Calu3 (cell line): Measurements from ENCODE around the gene LRIT1. TPM values are rescaled to one million over a fixed set of nuclear protein-coding genes. Genes with fewer than 3 reads are reported as not detected.
A peak's percentile ranks its signal among the peaks of the same experiment; 100 is the strongest.

Experiments
- BruUV-seq: library from RNA; stranded (reverse); fragments of 400-500 nt; replicated peaks from 2 replicates; lab custom pipeline; 2021; lab: Mats Ljungman, UMichigan
- CTCF ChIA-PET: fragments of 300-600 bp; sonication (Branson Sonifier 250); formaldehyde crosslinking; loops from one replicate; lab custom pipeline; 2022; ENCODE audit warnings: antibody characterized with exemption; lab: Charles Lee
- DNase-seq: peaks from one replicate; pipeline ENCODE4 v3.0.0; 2022
- H3K27ac Mint-ChIP-seq: one replicate; pipeline ENCODE4 v1.8.0; 2022; ENCODE audit warnings: mixed read lengths; ENCODE audit not compliant: unreplicated experiment
- H3K27me3 Mint-ChIP-seq: one replicate; pipeline ENCODE4 v1.8.0; 2022; ENCODE audit warnings: mixed read lengths; ENCODE audit not compliant: unreplicated experiment
- H3K36me3 Mint-ChIP-seq: one replicate; pipeline ENCODE4 v1.8.0; 2022; ENCODE audit warnings: mild to moderate bottlenecking, moderate library complexity, mixed read lengths; ENCODE audit not compliant: insufficient read depth, unreplicated experiment
- H3K4me1 Mint-ChIP-seq: one replicate; pipeline ENCODE4 v1.8.0; 2022; ENCODE audit warnings: mild to moderate bottlenecking, low read depth, mixed read lengths; ENCODE audit not compliant: unreplicated experiment
- H3K4me3 Mint-ChIP-seq: one replicate; pipeline ENCODE4 v1.8.0; 2022; ENCODE audit warnings: mild to moderate bottlenecking, low read depth, moderate library complexity, mixed read lengths; ENCODE audit not compliant: unreplicated experiment
- H3K9me3 Mint-ChIP-seq: one replicate; pipeline ENCODE4 v1.8.0; 2022; ENCODE audit warnings: low read depth, mixed read lengths; ENCODE audit not compliant: unreplicated experiment
- intact Hi-C: fragments of 100-400 bp; cut with micrococcal nuclease; formaldehyde crosslinking; loops from one replicate; pipeline ENCODE4 v1.10.0; 2022; ENCODE audit not compliant: unreplicated experiment
- total RNA-seq: library from RNA; stranded (reverse); gene quantifications from 2 replicates; pipeline ENCODE4 v1.2.3, GENCODE V29; 2022
- TF ChIP-seq, protein P1 (sequence below): fragments of 200-600 bp; IDR thresholded peaks from one replicate; pipeline ENCODE4 v1.8.0; 2022; ENCODE audit warnings: antibody characterized with exemption; ENCODE audit not compliant: unreplicated experiment

The LRIT1 gene
- total RNA-seq, 1 experiment from 2014 or later: not detected

DNA sequence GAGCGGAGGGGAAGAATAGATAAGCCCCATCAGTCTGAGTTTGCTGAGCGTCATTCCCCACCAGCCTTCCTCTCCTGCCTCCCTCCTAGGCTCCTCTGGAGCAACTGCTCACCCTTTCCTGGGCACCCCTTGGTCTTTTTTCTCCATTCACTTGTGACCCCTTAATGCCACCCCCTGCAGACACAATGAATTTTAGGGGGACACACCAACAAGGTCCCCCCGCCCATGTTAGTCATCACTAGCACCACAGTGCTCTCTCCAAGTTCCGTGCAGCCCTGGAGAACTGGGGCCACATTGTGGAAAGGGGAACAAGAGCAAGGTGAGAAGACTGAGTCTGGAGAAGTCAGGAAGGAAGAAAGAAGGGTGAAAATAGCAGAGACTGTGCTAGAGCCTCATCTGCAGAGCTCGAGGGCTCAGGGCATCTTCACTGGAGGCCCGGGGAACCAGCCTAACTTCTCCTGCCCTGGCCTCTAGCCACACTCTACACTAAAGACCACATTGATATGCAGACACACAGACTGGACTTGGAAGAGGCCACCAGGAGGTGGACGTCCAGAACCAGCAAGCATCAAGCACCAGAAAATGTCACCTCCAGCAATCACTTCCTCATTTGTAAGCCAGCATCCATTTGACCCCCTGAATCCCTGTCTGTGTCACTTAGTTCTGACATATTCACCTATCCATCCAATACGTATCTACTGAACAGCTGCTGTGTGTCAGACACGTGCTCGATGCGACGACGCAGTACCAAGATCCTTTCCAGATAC, 21.0 kb upstream of the LRIT1 start:
- CTCF ChIA-PET: no interaction called here
- TF ChIP-seq, protein P1, sequence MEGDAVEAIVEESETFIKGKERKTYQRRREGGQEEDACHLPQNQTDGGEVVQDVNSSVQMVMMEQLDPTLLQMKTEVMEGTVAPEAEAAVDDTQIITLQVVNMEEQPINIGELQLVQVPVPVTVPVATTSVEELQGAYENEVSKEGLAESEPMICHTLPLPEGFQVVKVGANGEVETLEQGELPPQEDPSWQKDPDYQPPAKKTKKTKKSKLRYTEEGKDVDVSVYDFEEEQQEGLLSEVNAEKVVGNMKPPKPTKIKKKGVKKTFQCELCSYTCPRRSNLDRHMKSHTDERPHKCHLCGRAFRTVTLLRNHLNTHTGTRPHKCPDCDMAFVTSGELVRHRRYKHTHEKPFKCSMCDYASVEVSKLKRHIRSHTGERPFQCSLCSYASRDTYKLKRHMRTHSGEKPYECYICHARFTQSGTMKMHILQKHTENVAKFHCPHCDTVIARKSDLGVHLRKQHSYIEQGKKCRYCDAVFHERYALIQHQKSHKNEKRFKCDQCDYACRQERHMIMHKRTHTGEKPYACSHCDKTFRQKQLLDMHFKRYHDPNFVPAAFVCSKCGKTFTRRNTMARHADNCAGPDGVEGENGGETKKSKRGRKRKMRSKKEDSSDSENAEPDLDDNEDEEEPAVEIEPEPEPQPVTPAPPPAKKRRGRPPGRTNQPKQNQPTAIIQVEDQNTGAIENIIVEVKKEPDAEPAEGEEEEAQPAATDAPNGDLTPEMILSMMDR: no peak
- no peaks in the 10 kb centered on the region for H3K36me3 Mint-ChIP-seq
- no TSS peak for BruUV-seq
- no peak overlapping the region for H3K4me3 Mint-ChIP-seq
- intact Hi-C loops: loop anchor here (10.0 kb wide), 1 partner anchor 172 kb away; no protein-coding TSS in a partner anchor
- no peaks in the 10 kb centered on the region for H3K4me1 Mint-ChIP-seq
- no peaks in the 10 kb centered on the region for H3K9me3 Mint-ChIP-seq
- DNase-seq: no peak
- H3K27me3 Mint-ChIP-seq: peaks cover 28% of the 10 kb centered on the region
- H3K27ac Mint-ChIP-seq: no peak overlapping the region

DNA sequence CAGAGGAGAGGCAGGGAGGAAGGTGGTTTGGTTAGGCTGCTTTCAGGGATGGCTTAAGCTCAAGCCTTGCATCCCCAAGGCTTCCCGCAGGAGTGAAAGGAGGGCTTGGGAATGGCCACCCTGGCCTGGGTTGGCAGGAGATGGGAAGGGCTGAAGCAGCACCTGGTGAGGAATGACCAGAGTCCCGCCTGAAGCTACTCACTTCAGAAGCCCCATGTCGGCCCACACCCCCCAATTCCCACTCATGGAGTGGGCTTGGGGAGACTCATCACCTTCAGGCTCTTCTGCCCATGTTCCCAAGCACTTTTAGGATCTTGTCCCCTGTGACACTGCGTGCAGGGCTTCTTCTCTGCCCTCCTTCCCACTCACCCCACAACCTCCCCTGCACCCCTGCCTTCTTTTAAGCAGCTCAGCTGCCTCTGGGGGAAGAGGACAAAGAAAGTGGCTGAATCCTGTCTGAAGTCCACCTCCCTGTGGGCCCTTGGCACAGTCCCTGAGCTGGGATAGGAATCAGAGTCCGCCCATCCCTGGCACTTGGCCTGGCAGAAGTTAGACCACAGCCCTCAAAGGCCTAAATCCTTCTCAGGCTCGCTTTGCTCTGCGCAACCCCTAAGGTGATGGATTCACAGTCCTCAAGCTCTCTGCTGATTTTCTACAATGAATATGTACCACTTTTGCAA, 20.0 kb upstream of the LRIT1 start:
- peaks cover 28% of the 10 kb centered on the region for H3K27me3 Mint-ChIP-seq
- CTCF ChIA-PET: no interaction called here
- H3K27ac Mint-ChIP-seq: no peak overlapping the region
- DNase-seq: no peak
- no peaks in the 10 kb centered on the region for H3K9me3 Mint-ChIP-seq
- peaks cover 3% of the 10 kb centered on the region for H3K36me3 Mint-ChIP-seq
- no TSS peak for BruUV-seq
- TF ChIP-seq, protein P1: no peak
- intact Hi-C loops: loop anchor here (10.0 kb wide), 1 partner anchor 173 kb away; no protein-coding TSS in a partner anchor
- H3K4me1 Mint-ChIP-seq: no peaks in the 10 kb centered on the region
- H3K4me3 Mint-ChIP-seq: no peak overlapping the region

DNA sequence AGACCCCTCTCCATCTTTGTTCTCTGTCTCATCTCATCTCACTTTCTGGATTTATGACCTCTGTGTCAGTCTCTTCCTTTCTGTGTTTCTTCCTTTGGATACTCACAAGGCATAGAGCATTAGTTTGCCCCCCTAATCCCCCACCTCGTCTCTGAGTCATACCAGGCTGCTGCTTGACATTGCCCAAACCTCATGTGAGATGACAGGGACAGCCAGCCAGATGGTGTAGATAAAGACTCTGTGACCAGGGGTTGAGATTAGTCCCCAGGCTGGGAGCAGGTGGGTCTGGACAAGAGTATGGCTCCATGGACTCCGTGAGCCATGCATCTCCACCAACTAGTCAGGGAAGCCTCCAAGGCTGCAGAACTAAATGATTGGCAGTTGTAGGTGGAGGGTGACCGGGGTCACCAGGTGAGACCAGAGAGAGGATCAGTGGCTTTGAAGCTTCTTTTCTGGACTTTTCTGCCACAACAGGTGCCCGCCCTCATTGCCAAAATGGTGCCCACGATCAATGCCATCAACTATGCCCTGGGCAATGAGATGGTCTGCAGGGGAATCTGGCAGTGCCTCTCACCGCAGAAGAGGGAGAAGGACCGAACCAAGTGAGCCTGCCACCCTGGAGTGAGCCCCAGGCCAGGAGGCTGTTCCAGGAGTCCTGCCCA, 16.8 kb upstream of the LRIT1 start:
- H3K27me3 Mint-ChIP-seq: peaks cover 34% of the 10 kb centered on the region
- H3K4me3 Mint-ChIP-seq: no peak overlapping the region
- peaks cover 3% of the 10 kb centered on the region for H3K36me3 Mint-ChIP-seq
- H3K27ac Mint-ChIP-seq: no peak overlapping the region
- no peak for DNase-seq
- no peaks in the 10 kb centered on the region for H3K4me1 Mint-ChIP-seq
- CTCF ChIA-PET: no interaction called here
- H3K9me3 Mint-ChIP-seq: no peaks in the 10 kb centered on the region
- BruUV-seq: no TSS peak
- TF ChIP-seq, protein P1: no peak
- intact Hi-C loops: no loop called here

DNA sequence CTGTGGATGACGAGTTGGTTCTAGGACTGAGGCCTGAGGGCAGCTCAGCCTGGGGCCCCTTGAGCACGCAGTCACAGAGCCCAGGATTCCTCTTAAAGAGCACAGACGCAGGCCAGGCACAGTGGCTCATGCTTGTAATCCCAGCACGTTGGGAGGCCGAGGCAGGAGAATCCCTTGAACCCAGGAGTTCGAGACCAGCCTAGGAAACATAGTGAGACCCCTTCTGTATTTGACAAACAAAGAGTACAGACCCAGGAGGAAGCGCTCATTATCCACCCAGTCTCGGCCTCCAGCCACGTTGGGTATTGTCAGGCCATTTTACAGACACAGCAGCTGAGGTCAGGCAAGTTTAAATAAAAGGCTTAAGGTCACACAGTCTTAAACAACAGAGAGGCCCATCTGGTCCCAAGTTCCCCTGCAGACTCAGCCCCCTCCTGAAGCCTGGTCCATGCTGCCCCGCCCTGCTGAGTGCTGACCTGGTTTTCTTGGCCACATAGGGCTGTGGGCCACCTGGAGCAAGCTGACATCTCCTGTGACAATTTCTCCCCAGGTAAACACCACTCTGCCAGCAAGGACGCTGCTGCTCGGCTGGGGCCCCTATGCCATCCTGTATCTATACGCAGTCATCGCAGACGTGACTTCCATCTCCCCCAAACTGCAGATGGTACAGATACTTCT, 16.1 kb upstream of the LRIT1 start:
- H3K9me3 Mint-ChIP-seq: no peaks in the 10 kb centered on the region
- TF ChIP-seq, protein P1: no peak
- intact Hi-C loops: no loop called here
- DNase-seq: no peak
- H3K4me3 Mint-ChIP-seq: peak overlapping the region; percentile 36
- no peak overlapping the region for H3K27ac Mint-ChIP-seq
- peaks cover 3% of the 10 kb centered on the region for H3K36me3 Mint-ChIP-seq
- peaks cover 34% of the 10 kb centered on the region for H3K27me3 Mint-ChIP-seq
- no TSS peak for BruUV-seq
- H3K4me1 Mint-ChIP-seq: no peaks in the 10 kb centered on the region
- CTCF ChIA-PET: interaction anchor here (1.2 kb wide), 1 partner anchor 110 kb away, joined by 7 read pairs; no protein-coding TSS in a partner anchor
